Natural killer cell treated with Interleukin-12 subunit alpha and Interleukin-12 subunit beta and Interleukin-15 and Interleukin-18, amount 100 ng/mL, for 72 hours (primary cell): Measurements from ENCODE around the gene FANCE. TPM values are rescaled to one million over a fixed set of nuclear protein-coding genes. Genes with fewer than 3 reads are reported as not detected.

Experiments
- ATAC-seq, 2 donors: fragments of 150-1000 bp; cut with Tn5 transposase in 1 of 2; sonication (Bioruptor Pico), chemical (Tn5 transposase) in 1 of 2; 2 replicates each; pipeline ENCODE4 v1.10.0; 2021
- DNase-seq: peaks from one replicate; pipeline ENCODE4 v3.0.0; 2022; ENCODE audit warnings: low spot score
- H3K27ac Mint-ChIP-seq, 2 donors: 1 replicate in 1 of 2; 2 replicates in 1 of 2; pipeline ENCODE4 v1.8.0; 2022; ENCODE audit warnings: mixed read lengths in 2 of 2, mild to moderate bottlenecking in 1 of 2, moderate library complexity in 1 of 2
- H3K27me3 Mint-ChIP-seq, 2 donors: 1 replicate in 1 of 2; 2 replicates in 1 of 2; pipeline ENCODE4 v1.8.0; 2022; ENCODE audit warnings: mixed read lengths in 2 of 2
- H3K36me3 Mint-ChIP-seq: one replicate; pipeline ENCODE4 v1.8.0; 2022; ENCODE audit warnings: mixed read lengths
- H3K4me1 Mint-ChIP-seq, 2 donors: 1 replicate in 1 of 2; 2 replicates in 1 of 2; pipeline ENCODE4 v1.8.0; 2022; ENCODE audit warnings: low read depth in 2 of 2, mixed read lengths in 2 of 2, mild to moderate bottlenecking in 1 of 2
- H3K4me3 Mint-ChIP-seq: one replicate; pipeline ENCODE4 v1.8.0; 2022; ENCODE audit warnings: mixed read lengths
- H3K9me3 Mint-ChIP-seq: 2 replicates; pipeline ENCODE4 v1.8.0; 2022; ENCODE audit warnings: mixed read lengths
- total RNA-seq, 2 donors: library from RNA; stranded (reverse); gene quantifications; one replicate each; pipeline ENCODE4 v1.2.3, GENCODE V29; 2022

The FANCE gene
- total RNA-seq, 2 donors from 2014 or later = 10.4 to 27.3 TPM

DNA sequence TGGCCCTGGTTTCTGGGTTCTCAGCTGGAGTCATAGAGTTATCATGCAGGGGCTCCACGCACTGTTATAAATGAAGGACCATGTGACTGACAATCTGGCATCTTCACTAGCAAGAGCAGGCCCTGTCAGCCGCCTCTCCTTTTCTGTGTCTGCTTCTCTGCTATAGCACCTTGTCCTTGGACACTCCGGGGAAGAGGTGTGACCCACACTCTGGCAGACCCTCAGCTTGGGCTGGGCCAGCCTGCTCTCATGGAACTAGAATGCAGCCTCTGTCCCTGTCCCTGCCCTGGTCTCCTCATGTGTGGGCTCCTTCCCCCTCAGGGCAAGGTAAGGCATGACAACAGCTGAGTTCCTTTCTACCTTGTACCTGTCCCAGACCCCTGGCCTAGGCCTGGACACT is 10.9 kb upstream of the FANCE start:
- H3K36me3 Mint-ChIP-seq = no peaks in the 10 kb centered on the region
- no peaks in the 10 kb centered on the region for H3K4me1 Mint-ChIP-seq
- peak in 1 of 2 donors; percentile 21 for ATAC-seq
- no peak overlapping the region for H3K4me3 Mint-ChIP-seq
- no peak overlapping the region for H3K27ac Mint-ChIP-seq
- no peaks in the 10 kb centered on the region for H3K9me3 Mint-ChIP-seq
- no peaks in the 10 kb centered on the region for H3K27me3 Mint-ChIP-seq
- no peak for DNase-seq

DNA sequence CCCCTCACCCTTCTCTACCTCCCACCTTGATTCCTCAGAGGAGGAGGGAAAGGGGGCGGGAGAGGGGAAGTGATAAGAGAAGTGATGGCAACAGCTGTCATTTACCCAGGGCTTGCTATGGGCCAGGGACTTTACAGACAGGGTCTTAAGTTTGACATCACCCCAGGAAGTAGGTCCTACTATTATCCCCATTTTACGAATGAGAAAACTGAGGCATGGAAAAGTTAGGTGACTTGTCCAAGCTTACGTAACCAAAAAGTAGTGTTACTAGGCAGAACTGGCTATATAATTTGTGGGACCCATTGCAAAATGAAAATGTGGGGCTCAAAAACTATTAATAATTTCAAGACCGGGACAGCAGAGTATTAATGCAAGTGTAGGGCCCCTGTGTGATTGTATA is 10.5 kb upstream of the FANCE start:
- no peaks in the 10 kb centered on the region for H3K9me3 Mint-ChIP-seq
- H3K27ac Mint-ChIP-seq = no peak overlapping the region
- no peaks in the 10 kb centered on the region for H3K4me1 Mint-ChIP-seq
- H3K27me3 Mint-ChIP-seq = no peaks in the 10 kb centered on the region
- H3K4me3 Mint-ChIP-seq = no peak overlapping the region
- DNase-seq (no peak), ATAC-seq (no peak)
- no peaks in the 10 kb centered on the region for H3K36me3 Mint-ChIP-seq

- ATAC-seq = no peak
- DNase-seq = no peak
- Mint-ChIP-seq H3K27me3 (no peaks in the 10 kb centered on the region), H3K4me1 (no peaks in the 10 kb centered on the region), H3K27ac (no peak overlapping the region), H3K9me3 (no peaks in the 10 kb centered on the region), H3K4me3 (no peak overlapping the region), H3K36me3 (no peaks in the 10 kb centered on the region)
These were observed 9.4 kb upstream of the FANCE start for GRCh38 chr6:35442693-35443092.

GRCh38 chr6:35443341-35444030 is 8.7 kb upstream of the FANCE start:
- no peaks in the 10 kb centered on the region for H3K27me3 Mint-ChIP-seq
- DNase-seq (no peak), ATAC-seq (no peak)
- no peaks in the 10 kb centered on the region for H3K36me3 Mint-ChIP-seq
- H3K4me1 Mint-ChIP-seq = no peaks in the 10 kb centered on the region
- H3K4me3 Mint-ChIP-seq = no peak overlapping the region
- H3K27ac Mint-ChIP-seq = no peak overlapping the region
- H3K9me3 Mint-ChIP-seq = no peaks in the 10 kb centered on the region

DNA sequence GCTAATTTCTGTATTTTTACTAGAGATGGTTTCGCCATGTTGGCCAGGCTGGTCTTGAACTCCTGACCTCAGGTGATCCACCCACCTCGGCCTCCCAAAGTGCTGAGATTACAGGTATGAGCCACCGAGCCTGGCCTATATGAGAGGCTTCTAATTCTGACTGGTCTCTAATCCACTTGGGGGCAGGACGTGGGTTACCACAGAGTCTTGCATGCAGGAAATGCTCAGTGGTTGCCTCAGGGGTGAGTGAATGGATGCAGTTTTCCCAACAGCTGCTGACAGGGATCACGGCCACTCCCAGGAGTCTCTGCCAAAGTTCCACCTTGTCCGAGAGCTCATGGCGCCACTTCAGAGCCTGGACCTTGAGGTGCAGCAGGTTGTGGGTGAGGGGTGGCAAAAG is 6.4 kb upstream of the FANCE start:
- DNase-seq (no peak), ATAC-seq (peak; percentile 49 to 61)
- Mint-ChIP-seq H3K4me3 (no peak overlapping the region), H3K36me3 (no peaks in the 10 kb centered on the region), H3K4me1 (peaks cover 0 to 5% of the 10 kb centered on the region in 2 donors), H3K9me3 (no peaks in the 10 kb centered on the region), H3K27ac (peak overlapping the region in 1 of 2 donors; percentile 27), H3K27me3 (no peaks in the 10 kb centered on the region)

- Mint-ChIP-seq H3K4me1 (peaks cover 13 to 15% of the 10 kb centered on the region in 2 donors), H3K36me3 (no peaks in the 10 kb centered on the region), H3K4me3 (no peak overlapping the region), H3K27me3 (no peaks in the 10 kb centered on the region), H3K9me3 (no peaks in the 10 kb centered on the region), H3K27ac (no peak overlapping the region)
- ATAC-seq (no peak), DNase-seq (no peak)
These were observed 3.9 kb upstream of the FANCE start for GRCh38 chr6:35448191-35448590.

DNA sequence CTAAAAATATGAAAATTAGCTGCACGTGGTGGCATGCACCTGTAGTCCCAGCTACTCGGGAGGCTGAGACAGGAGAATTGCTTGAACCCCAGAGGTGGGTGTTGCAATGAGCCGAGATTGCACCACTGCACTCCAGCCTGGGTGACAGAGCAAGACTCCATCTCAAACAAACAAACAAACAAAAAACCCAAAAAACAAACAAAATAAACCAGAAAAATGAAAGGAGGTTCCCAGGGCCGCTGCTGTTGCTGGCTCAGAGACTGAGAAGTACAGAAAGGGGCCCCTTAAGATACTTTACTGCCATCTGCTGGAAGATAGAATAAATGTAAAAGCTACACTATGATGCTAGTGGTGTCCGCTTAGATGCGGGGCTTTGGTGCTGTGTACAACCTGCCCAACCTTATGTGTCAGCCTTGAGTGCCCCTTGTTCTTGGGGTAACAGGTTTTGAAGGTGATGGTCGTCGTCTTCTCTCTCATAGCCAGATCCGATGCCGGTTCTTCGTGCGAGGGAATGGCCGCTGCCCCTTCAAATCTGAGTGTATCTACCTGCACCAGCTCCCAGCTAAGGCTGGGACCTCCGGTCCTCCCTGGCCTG is 2.8 kb upstream of the FANCE start:
- no peak overlapping the region for H3K27ac Mint-ChIP-seq
- no peaks in the 10 kb centered on the region for H3K9me3 Mint-ChIP-seq
- H3K4me1 Mint-ChIP-seq = peaks cover 16 to 17% of the 10 kb centered on the region in 2 donors
- H3K36me3 Mint-ChIP-seq = no peaks in the 10 kb centered on the region
- no peaks in the 10 kb centered on the region for H3K27me3 Mint-ChIP-seq
- ATAC-seq = peak; percentile 56 to 62
- H3K4me3 Mint-ChIP-seq = no peak overlapping the region
- no peak for DNase-seq

GRCh38 chr6:35451354-35452182 is 570 bp upstream of the FANCE start:
- H3K9me3 Mint-ChIP-seq = no peaks in the 10 kb centered on the region
- H3K27ac Mint-ChIP-seq = peak overlapping the region; percentile 7 to 76
- no peaks in the 10 kb centered on the region for H3K36me3 Mint-ChIP-seq
- peaks cover 16 to 30% of the 10 kb centered on the region in 2 donors for H3K4me1 Mint-ChIP-seq
- no peak for ATAC-seq
- peak overlapping the region; percentile 82 for H3K4me3 Mint-ChIP-seq
- no peaks in the 10 kb centered on the region for H3K27me3 Mint-ChIP-seq
- DNase-seq = no peak

- Mint-ChIP-seq H3K36me3 (no peaks in the 10 kb centered on the region), H3K27ac (peak overlapping the region; percentile 28 to 64), H3K27me3 (no peaks in the 10 kb centered on the region), H3K9me3 (no peaks in the 10 kb centered on the region), H3K4me1 (peaks cover 16 to 30% of the 10 kb centered on the region in 2 donors), H3K4me3 (peak overlapping the region; percentile 88)
- ATAC-seq = no peak
- DNase-seq = no peak
These were observed 1.1 kb downstream of the FANCE start for GRCh38 chr6:35453236-35453635.

- no peak for ATAC-seq
- DNase-seq = no peak
- peak overlapping the region; percentile 88 for H3K4me3 Mint-ChIP-seq
- no peak overlapping the region for H3K27ac Mint-ChIP-seq
- H3K36me3 Mint-ChIP-seq = peaks cover 5% of the 10 kb centered on the region
- no peaks in the 10 kb centered on the region for H3K27me3 Mint-ChIP-seq
- no peaks in the 10 kb centered on the region for H3K9me3 Mint-ChIP-seq
- peaks cover 12 to 30% of the 10 kb centered on the region in 2 donors for H3K4me1 Mint-ChIP-seq
These were observed 2.4 kb downstream of the FANCE start for GRCh38 chr6:35454391-35455110.

DNA sequence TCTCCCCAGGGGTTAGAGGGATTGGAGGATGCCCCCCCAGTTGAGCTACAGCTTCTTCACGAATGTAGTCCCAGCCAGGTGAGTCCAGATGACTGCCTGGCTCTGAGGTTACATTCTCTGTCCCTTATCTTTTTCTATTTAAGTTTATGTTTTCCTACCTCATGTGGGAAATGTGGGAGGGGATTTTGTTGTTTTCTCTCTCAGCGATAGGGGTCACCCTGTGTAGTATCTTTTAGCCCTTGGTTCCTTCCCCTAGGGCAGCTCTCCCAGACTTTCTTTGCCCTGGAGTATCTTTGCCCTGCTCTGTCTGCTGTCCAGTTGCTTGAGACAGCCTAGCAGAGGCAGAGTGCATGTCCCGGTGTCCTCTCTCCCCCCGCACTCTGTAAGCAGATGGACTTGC is 5.8 kb downstream of the FANCE start:
- Mint-ChIP-seq H3K4me1 (peaks cover 3 to 20% of the 10 kb centered on the region in 2 donors), H3K27ac (no peak overlapping the region), H3K9me3 (no peaks in the 10 kb centered on the region), H3K27me3 (no peaks in the 10 kb centered on the region), H3K4me3 (no peak overlapping the region), H3K36me3 (peaks cover 5% of the 10 kb centered on the region)
- ATAC-seq (no peak), DNase-seq (no peak)

DNA sequence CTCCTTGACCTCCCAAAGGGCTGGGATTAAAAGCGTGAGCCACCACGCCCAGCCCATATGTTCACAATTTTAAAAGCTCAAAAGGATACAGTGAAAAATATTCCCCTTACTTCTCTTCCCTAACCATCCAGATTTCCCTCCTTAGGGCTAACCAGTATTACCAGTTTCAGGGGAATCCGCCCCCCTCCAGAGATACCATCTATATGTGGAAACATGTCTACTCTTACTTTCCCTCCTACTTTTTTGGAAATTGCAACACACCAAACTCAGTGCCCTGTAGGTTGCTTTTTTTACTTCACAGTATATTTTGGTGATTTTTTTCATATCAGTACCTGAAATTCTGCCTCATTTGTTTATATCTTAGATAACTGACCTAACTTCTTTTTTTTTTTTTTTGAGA is 9.1 kb downstream of the FANCE start:
- no peaks in the 10 kb centered on the region for H3K27me3 Mint-ChIP-seq
- ATAC-seq (no peak), DNase-seq (no peak)
- H3K4me1 Mint-ChIP-seq = no peaks in the 10 kb centered on the region
- H3K36me3 Mint-ChIP-seq = peaks cover 5% of the 10 kb centered on the region
- no peak overlapping the region for H3K4me3 Mint-ChIP-seq
- no peak overlapping the region for H3K27ac Mint-ChIP-seq
- no peaks in the 10 kb centered on the region for H3K9me3 Mint-ChIP-seq

- H3K36me3 Mint-ChIP-seq = peaks cover 5% of the 10 kb centered on the region
- H3K9me3 Mint-ChIP-seq = no peaks in the 10 kb centered on the region
- peaks cover 8 to 9% of the 10 kb centered on the region in 2 donors for H3K4me1 Mint-ChIP-seq
- ATAC-seq = no peak
- H3K27ac Mint-ChIP-seq = no peak overlapping the region
- no peaks in the 10 kb centered on the region for H3K27me3 Mint-ChIP-seq
- H3K4me3 Mint-ChIP-seq = no peak overlapping the region
- DNase-seq = no peak
These were observed 11.2 kb downstream of the FANCE start for GRCh38 chr6:35463292-35463691.
